HPDE6-E6E7 (cell line): Measurements from ENCODE around the gene PC.
A peak's percentile ranks its signal among the peaks of the same experiment; 100 is the strongest.

ENCODE experiments used
- DNase-seq: peaks from one replicate; pipeline ENCODE4 v3.0.0; 2011; ENCODE audit warnings: missing footprints; ENCODE audit errors: extremely low spot score

The PC gene

DNA sequence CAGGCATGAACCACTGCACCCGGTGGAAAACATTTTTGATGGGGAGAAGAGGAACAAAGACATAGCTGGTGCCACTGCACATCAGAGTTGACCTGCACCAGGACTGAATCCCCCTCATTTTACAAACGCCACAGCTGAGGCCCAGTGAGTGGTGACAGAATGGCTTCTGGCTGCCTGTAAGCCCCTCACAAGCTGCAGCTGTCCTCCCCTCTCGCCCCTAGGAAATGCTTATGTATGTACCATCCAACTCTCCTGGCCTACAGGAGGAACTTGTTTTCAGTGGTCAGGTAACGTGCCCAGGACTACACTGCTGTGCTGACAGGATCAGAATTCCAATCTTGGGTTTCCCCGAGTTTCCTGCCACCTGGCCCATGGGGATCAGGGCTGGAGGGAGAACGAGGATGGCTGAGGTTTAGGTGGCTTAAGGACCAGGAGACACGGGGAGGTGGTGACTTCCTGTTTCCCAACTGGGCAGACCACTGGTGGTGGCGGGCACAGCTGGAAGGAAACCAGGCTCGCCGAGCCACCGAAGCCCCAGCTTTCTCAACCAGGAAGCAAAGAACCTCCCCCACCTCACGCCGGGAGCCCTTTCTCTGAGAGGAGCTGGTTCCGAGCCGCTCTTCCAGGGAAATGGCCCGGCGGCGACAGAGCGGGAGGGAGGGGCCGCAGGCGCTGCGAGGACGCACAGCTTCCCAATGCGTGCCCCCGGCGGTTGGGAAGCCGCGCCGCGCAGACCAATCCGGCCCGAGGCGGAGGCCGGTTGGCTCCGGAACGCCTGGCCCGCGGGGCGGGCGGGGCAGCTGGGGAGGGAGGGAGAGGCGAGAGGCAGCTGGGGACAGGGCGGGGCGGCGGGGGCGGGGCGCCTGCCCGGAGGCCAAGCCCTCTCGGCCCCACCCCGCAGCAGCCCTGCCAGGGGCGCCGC is 102.3 kb downstream of the PC start:
- peak; percentile 73 for DNase-seq

GRCh38 chr11:66854729-66855211 is 103.4 kb downstream of the PC start:
- no peak for DNase-seq

DNA sequence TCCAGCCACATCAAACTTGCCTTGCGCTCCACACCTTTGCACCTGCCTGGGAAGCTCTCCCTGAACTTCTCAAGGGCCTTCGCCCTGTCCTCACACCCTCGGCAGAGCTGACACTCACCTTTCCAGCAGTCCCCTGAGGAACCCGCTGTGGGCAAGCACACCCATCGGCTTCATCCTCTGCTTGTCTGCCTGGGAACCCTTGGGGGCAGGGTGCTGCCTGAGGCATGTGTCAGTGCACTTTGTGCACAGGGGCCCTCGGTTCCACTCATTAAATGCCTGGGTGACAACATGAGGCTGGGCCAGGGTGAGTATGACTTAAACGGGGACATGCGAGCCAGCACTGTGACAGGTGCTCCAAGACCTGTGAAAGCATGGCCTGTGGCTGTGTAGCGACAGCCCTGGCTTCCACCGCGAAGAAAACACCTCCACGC is 103.9 kb downstream of the PC start:
- DNase-seq, result no peak

GRCh38 chr11:66853242-66854229 is 104.6 kb downstream of the PC start:
- no peak for DNase-seq

GRCh38 chr11:66852466-66853241 is 105.5 kb downstream of the PC start:
- DNase-seq, result no peak

GRCh38 chr11:66851698-66852465 is 106.3 kb downstream of the PC start:
- no peak for DNase-seq

GRCh38 chr11:66851239-66851596 is 107.0 kb downstream of the PC start:
- no peak for DNase-seq

GRCh38 chr11:66850588-66851238 is 107.5 kb downstream of the PC start:
- DNase-seq, result no peak

GRCh38 chr11:66850235-66850587 is 108.0 kb downstream of the PC start:
- DNase-seq, result no peak

DNA sequence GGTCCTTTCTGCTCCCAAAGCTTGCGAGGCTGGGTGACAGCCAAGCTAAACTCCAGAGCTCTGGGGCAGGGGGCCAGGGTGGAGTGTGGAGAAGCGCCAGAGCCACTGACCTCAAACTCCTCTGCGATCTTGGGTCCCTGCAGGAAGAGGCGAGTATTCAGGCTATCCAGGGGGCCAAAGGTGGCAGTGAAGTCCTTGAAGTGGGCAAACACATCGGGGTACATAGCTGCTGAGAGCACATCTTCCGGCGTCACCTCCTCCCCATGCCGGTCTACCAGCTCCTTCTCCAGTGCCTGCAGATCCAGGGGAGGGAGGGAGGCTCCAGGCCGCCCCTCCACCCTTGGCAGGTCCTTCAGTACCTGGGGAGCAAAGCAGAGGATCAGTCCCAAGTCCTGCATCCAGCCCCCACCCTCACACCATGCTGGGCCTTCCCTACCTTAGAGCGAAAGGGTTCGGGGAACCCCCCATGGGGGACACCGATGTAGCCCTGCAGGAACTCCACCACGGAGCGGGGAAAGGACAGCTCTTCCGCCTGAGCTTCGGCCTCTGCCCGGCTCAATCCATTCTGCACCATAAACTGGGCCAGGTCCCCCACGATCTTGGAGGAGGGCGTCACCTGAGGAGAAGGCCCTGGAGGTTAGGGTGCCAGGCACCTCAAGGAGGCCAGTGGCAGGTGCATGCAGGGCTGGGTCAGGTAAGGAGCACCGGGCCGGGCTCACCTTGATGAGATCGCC is 108.5 kb downstream of the PC start:
- DNase-seq, result no peak

- no peak for DNase-seq
These were observed 109.3 kb downstream of the PC start for GRCh38 chr11:66848671-66849500.

DNA sequence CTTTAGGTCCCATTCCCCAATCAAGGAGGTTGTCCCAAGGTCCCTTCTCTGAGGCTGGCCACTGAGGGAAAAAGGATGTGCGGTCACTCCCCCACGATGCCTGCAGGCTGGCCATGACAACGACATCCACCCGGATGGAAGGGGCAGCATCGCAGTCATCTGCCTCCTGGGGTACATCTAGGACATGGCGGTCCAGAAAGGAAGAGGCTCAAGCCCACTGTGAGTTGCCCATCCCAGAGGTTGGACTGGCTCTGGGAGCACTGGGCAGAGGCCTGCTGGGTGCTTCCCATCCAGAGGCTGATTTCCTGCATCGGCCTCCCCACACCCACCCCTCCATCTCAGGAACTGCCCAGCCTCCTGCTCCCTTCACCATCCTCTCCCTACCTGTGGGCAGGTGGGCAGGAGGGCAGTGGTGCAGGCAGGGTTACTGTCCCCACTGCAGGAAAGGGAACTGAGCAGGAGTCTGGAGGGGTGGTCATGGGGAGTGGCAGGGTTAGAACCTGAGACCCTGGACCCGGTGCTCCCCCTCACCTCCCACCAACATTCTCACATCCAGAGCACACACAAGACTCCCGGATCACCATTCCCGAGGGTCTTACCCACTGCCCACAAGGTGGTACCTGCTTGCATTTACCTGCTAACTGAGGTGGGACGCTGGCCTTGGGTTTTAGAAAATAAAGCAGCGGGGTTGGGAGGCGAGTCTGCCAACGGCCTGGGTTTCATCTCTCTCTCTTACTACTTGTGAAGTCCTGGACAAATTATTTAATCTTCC is 110.5 kb downstream of the PC start:
- no peak for DNase-seq

DNA sequence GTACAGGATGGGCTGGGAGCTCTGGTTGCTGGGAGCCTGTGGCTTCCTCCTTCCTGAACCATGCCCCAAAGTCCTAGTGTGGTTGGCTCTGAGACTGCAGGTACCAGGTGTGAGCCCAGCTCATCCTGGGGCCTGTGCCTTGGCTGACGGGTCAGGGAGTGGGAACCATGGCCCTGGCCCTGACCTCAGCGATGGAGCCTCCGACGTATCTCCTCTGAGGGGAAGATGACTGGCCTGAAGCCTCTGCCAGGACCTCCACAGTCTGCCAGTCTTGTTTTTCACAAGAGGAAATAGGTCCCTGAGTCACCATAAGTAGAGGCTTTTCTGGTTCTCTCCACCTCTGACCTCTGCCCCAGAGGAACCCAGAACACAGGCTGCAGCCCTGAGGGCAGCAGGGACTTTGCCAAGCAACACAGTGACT is 111.5 kb downstream of the PC start:
- no peak for DNase-seq

- no peak for DNase-seq
These were observed 112.3 kb downstream of the PC start for GRCh38 chr11:66845876-66846212.

GRCh38 chr11:66845143-66845875 is 112.9 kb downstream of the PC start:
- DNase-seq, result no peak

GRCh38 chr11:66844496-66845142 is 113.6 kb downstream of the PC start:
- DNase-seq, result no peak
